SU-DHL-6 (cell line): Measurements from ENCODE around the gene AHRR.

Experiments
- CTCF ChIP-seq: fragments of 200-600 bp; sonication (generic); IDR thresholded peaks from one replicate; pipeline ENCODE4 v1.5.1; 2017; ENCODE audit warnings: antibody characterized with exemption, mild to moderate bottlenecking, low read length, moderate library complexity; ENCODE audit not compliant: insufficient read depth, poor library complexity, severe bottlenecking
- EZH2phosphoT487 ChIP-seq: fragments of 200-600 bp; sonication (generic), shearing (Covaris generic); conservative IDR thresholded peaks from 2 replicates; pipeline ENCODE4 v1.6.1; 2018; ENCODE audit warnings: mild to moderate bottlenecking, antibody characterized with exemption, low read length, moderate library complexity, mixed read lengths

- TF ChIP-seq CTCF (no peak), EZH2phosphoT487 (no peak)
Observed at GRCh38 chr5:342501-343460, 21.3 kb downstream of the AHRR start.
